Bone marrow (tissue), 2 donors: ENCODE data around the gene TTLL11.
"Not testable (repeated sequence)": the region's sequence is repeated elsewhere in the genome, so short reads cannot be mapped to it uniquely, and the experiment has no call there.

Experiments used
- DNase-seq, 2 donors: peaks; one replicate each; lab custom pipeline; 2025; lab: John Stamatoyannopoulos, UW

Gene TTLL11

DNA sequence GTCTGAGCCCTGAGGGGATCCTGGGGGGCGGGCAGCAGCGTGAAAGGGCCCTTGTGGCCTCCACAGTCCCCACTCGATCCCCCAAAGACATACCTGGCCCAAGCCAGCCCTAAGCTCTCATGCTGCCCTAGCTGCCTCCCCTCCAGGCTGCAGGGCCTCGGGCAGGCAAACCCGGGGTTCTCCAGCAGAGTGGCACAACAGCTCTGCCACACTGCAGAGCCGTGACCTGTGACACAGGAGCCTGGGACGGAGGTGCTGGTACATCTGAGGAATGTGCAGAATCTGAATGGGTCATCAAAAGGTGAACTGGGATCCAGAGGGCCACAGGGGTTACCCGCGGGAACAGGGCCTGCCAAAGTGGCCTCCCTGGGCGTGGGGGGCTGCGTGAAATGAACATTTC is 278.5 kb downstream of the TTLL11 start:
- DNase-seq: no peak

DNA sequence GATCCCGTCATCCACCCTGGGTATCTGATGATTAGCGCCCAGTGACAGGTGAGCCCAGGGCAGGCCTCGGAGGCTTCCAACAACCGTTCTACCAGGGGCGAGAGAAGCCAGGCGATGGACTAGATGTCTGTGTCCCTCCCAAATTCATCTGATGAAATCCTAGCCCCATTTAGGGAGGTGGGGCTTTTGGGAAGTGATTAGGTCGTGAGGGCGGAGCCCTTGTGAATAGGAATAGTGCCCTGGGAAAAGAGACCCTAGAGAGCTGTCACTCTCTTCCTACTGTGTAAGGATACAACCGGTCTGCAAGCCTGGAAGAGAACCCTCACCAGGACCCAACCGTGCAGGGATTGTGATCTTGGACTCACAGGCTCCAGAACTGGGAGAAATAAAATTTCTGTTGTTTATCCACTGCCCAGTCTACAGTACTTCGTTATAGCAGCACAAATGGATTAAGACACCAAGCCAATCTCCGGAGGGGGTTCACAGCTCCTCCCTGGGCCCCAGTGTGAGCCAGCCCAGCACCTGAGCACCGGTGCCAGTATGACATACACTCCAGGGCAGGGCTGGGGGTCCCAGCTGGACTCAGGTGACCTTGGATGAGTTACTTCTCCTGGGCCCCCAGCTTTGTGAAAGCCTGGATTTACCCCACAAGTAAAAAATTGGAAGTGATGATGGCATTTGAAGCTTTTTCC is 279.4 kb downstream of the TTLL11 start:
- DNase-seq: no peak

DNA sequence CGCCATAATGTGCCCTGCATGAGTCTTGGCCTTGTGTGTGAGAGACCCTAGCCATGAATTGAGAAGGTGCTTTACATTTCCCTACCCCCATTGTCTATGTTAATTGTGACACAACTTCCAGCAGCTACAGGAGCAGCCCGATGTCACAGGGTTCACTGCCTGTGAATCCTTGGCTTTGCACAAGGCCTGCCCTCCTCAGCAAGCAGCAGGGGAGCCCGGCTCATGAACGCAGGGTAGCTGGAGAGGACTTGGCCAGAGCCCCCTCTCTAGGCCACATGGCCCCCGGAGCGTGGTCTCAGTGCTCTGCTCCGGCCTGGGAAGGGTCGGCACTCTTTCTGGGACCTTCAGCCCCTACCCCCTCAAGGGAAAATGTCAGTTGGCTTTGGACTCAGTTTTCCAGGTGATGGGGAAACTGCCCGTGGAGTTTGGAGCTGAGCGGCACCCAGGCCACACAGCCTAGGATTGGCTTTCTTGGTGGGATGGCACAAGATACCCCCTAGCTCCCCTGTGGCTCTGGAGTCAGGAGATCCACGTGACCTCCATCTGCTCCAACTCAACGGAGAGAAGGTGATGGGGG is 280.9 kb downstream of the TTLL11 start:
- DNase-seq: no peak

DNA sequence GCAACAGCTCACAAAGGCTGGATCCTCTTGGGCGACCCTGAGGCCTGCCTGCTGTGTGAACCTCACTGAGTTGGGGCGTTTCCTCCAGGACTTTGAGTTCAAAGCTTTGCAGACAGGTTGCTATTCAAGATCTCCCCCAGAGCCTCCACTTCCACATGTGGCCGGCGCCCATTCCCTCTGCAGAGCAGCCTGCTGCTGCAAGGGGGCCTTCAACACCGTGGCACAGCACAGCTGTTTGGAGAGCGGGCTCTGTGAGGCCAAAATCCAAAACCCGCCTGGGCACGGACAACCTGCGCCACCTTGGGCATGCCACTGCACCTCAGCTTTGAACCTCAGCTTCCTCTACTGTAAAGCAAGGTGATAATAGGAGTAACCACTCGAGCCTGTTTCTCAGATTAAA is 281.4 kb downstream of the TTLL11 start:
- no peak for DNase-seq

DNA sequence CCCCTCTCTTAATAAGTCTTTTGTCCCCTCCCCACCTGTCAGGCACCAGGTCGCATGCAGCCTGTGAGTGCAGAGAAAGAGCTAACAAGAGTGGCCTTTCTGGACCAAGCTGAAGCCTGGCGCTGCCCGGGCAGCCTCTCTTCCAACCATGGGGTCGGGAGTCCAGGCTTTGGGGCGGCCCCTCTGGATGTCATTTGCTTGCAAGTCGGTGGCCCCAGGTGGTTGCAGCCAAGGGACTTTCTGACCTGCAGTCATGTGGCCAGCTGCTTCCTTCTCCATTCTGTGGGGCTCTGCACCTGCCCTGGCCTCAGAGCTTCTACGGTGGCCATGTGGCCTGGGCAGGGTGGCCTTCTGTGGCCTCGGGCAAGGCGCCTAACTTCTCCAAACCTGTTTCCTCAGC is 282.0 kb downstream of the TTLL11 start:
- no peak for DNase-seq

DNA sequence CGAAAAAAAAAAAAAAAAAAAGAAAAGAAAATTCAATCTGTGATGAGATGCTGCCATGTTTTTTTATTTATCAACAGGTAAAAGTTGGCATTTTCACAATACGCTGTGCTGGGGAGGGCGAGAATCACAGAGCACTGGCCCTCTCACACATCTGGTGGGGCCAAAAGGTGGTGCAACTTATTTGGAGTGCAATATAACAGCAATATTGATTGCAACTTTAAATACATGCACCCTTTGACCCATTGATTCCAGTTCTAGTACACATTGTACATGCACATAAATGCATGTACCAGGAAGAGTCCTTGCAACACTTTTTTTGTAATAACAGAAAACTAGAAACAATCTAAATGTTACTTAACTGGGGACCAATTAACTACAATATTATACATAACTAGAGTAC is 282.6 kb downstream of the TTLL11 start:
- no peak for DNase-seq

DNA sequence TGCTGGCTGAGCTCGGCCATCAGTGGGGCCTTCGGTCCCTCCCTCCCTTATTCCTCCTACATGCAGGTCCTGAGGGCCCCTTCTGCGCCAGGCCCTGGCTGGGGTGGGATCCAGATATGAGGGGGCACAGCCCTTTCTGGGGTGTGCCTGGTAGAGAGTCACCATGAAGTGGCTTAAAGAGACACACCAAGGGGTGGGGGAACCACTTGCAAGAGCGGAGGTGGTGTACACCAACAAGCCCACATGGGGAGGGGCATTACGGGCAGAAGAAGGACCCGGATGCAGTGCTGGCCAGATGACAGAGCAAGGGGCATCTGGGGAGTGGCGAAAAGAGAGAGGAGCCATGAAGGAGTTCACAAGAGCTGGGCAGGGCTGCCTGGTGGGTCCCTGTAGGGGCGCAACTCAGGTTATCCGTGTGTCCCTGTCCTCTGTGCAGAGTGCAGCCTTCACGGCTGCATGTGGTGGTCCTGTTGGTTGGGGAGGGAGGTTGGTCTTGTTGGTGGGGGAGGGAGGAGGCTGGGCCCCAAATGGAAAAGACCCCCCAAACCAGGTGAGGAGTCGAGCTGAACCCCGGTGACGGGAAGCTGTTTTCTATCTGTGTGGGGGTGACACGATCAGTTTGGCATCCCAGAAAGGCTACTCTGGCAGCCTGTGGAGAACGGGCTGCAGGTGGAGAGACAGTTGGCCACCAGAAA is 283.6 kb downstream of the TTLL11 start:
- DNase-seq: no peak

DNA sequence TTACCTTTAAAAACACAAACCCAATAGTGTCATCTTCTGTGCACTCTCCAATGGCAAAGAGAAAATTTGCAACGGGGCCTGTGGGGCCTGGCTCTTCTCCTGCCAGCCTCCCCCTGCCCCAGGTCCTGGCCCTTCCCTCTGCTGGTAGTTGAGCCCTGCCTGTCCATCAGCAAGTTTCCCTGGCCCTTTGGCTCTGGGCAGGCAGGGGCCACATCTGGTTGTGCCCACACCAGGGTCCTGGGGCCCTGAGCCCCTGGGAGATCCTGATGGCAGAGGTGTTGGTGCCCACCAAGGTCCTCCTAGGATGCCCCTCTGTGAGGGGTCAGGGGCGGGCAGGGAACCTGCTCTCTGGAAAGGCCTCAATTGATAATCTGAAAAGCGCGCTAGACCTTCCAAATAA is 284.3 kb downstream of the TTLL11 start:
- DNase-seq: no peak

DNA sequence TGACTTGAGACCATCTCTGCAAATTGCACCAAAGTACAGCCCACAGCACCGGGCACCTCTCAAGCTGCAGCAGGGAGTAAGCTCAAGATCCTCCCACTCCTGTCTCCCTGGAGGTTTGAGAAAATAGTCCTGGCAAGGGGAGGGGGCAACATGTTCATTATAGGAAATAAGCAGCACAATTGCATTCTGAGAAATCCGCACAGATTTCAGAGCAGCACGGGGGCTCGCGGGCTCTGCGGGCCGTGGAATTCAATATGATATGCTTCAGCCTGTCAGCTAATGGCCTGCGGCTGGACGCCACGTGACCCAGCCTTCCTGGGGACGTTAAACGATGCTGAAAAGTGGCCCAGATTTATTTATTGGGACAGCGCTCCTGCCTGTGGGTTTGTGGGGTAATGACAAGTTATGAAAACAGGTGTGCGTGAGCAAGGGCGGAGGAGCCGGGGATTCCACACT is 285.3 kb downstream of the TTLL11 start:
- no peak for DNase-seq

DNA sequence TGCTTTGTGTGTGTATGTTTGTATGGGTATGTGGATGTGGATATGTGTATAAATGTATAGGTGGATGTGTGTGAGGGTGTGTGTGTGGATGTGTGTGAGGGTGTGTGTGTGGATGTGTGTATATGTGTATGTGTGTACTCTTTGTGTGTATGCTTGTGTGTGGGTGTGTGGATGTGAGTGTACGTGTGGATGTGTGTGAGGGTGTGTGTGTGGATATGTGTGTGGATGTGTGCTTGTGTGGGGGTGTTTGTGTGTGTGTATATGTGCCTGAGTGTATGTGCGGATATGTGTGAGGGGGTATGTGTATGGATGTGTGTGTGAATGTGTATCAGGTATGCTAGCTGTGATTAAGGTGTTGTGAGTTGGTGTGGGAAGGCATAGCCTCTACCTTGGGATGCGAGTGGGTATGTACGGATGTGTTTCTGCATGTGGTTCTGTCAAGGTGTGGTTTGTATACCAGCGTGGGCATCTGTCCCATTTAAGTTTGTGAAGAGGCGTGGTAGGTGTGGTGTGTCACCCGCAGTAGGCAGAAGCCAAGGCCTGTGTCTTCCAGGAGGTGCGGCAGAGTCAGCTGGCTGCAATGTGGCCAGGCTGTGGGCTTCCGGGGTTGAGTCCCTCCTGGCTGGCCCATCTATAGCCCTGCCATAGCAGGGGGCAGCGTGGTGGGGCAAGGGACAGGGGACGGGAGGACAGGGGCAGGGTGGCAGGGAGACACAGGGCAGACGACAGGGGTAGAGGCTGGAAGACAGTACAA is 285.9 kb downstream of the TTLL11 start:
- DNase-seq: no peak

DNA sequence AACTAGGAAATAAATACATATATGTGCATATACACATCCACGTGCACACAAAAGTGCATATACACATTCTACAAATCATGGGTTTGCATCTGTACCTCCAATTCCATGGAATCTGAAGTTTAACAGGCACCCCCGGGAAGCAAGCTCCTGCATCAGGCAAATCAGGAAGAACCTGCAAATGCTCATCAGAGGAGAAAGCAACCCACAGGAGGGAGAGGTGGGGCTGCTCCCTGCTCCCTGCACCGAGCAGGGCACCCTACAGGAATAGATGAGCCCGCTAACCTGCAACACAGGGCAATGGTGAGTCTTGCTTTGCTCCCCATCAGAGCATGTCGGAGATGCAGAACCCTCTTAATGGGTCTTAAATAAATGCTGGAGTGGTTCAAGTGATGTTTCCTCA is 290.4 kb downstream of the TTLL11 start:
- DNase-seq: no peak

DNA sequence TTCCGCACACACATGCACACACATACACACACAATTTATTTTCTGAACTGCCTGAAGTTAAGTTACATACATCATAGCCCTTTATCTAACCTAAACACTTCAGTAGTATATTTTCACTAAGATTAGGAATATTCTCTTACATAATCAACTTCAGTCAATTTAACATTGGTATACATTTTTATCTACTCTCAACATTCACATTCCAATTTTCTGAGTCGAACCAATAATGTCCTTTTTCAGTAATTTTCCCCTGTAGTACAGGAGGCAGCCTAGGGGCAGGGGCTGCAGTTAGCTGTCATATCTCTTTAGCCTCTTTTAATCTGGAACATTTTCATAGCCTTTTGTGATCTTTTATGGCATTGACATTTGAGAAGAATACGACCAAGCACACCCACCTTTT is 291.5 kb downstream of the TTLL11 start:
- no peak for DNase-seq

DNA sequence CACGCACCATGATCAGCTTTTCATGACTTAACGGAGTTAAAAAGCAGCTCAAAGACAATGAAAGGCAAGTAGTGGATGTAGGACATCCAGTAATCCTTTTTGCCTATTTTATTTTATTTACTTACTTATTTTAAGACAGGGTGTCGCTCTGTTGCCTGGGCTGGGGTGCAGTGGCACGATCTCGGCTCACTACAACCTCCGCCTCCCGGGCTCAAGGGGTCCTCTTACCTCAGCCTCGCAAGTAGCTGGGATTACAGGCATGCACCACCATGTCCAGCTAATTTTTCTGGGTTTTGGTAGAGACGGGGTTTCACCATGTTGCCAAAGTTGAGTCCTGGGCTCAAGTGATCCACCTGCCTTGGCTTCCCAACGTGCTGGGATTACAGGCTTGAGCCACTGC is 292.7 kb downstream of the TTLL11 start:
- DNase-seq: no peak

DNA sequence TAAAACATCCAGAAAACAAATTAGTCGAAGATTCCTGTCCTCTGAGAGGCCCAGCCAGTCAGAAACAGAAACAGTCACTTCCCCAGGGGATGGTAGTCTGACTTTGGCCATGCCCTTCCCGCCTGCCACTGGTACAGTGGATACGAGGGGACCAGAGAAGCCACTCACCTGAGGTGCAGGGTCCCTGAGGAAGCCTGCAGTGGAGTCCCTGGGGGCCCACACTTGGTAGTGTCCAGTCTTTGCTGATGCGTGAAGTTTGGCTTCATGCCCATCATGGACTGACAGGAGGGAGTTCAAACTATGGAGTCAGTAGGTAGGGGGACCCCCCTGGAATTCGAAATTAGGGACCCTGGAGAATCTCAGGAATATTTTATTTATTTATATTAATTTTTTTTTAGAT is 294.2 kb downstream of the TTLL11 start:
- no peak for DNase-seq

DNA sequence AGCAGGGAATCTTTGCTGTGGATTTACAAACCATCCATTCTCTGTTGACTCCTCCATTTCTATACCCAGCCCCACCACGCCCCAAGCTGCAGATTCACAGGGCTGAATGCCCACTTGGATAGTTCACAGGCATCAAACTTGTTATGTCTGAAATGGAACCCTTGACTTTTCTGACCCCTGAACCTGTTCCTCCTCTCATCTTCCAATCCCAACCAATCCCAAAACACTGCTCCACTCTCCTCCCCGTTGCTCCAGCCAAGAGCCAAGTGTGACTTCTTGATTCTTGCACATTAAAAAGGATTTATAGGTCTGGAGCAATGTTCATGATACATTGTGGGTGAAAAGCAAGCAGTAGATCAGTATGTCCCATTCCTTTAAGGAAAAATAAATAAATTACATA is 296.0 kb downstream of the TTLL11 start:
- no peak for DNase-seq

DNA sequence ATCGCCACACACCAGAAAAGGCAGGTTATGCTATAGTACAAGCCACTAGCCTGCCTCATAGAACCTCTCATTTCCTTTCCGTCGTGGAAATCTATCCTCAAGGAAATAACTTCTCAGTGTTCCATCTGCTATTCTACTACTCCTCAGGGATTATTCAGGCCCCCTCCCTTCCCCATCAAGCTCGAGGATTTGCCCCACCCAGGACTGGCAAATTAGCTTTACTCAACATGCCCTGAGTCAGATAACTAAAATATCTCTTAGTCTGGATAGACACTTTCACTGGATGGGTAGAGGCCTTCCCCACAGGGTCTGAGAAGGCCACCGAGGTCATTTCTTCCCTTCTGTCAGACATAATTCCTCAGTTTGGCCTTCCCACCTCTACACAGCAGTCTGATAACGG is 298.8 kb downstream of the TTLL11 start:
- not testable (repeated sequence) for DNase-seq

DNA sequence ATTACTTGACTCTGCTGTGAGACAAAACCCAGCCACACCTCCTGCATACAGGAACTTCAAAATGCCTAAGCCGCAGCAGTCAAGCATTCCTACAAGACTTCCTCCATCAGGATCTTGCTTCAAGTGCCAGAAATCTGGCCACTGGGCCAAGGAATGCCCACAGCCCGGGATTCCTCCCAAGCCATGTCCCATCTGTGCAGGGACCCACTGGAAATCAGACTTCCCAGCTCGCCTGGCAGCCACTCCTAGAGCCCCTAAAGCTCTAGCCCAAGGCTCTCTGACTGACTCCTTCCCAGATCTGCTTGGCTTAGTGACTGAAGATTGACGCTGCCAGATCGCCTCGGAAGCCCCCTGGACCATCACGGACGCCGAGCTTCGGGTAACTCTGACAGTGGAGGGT is 300.6 kb downstream of the TTLL11 start:
- not testable (repeated sequence) for DNase-seq

DNA sequence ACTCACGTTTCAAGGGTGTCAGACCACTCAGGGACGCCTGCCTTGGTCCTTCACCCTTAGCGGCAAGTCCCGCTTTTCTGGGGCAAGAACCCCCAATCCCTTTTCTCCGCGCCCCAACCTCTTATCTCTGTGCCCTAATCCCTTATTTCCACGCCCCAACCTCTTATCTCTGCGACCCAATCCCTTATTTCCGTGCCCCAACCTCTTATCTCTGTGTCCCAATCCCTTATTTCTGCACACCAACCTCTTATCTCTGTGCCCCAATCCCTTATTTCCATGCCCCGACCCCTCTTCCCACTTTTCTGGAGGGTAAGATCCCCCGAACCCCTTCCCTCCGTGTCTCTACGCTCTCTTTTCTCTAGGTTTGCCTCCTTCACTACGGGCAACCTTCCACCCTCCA is 302.3 kb downstream of the TTLL11 start:
- DNase-seq: no peak

DNA sequence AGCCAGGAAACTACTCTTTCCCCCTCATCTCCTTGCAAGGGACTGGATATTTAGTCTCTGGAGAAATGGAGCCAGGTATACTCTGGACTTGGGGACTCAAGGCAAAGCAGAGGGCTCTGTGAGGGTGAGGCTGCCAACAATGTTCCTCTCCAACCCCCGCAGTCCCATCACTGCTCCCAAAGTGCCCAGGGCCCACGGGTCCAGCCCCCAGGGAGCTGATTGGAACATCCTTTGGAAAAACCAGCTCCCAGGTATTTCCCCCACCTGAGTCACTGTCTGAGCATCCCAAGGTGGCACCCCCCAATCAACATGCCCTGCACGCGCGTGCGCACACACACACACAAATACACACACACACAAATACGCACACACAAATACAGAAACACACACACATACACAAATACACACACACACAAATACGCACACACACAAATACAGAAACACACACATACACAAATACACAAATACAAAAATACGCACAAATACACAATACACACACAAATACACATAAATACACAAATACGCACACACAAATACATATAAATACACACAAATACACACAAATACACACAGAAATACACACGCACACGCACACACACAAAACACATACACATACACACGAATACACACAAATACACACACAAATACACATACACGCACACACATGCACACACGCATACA is 304.3 kb downstream of the TTLL11 start:
- no peak for DNase-seq

DNA sequence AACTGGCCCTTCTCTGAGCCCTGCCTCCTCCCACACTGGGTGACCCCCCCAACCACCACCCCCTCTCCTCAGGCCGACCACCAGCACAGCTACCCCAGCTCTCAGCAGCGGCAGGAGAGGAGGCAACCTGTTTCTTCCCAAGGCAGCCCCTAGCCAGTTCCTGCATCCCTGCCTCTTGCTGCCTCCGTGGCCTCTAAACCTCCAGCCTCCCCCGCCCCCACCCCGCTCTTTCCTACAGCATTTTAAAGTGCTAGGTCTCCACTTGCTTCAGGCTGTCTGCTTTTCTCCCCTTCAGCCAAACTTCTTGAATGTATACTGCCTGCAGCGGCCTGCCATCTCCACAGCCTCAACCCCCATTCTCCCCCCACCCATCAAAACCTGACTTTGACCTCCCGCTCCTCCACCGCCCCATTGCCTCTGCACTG is 306.1 kb downstream of the TTLL11 start:
- DNase-seq: no peak

DNA sequence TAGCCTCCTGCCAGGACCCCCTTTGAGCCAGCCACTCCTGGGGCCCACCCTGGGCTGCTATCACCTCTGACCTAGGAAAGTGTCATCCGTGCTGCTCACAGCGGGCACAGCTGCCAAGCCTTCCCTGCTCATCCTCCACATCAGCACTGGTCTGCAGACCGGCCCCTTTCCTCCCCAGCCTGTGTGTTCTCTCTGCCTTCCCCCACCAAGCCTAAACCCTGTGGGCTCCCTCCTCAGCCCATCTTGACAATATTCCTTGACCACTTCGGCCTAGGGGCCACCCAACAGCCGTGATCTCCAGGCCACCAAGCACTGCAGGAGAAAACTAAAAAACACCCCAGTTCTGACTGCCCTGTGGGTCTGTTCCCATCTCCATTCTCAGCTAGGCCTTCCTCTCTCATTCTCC is 306.6 kb downstream of the TTLL11 start:
- DNase-seq: no peak
